SK-N-SH (cell line): Measurements from ENCODE around the gene ATF6. TPM values are rescaled to one million over a fixed set of nuclear protein-coding genes. Genes with fewer than 3 reads are reported as not detected.

ENCODE experiments used
- CTCF ChIA-PET: fragments of 300-600, 350-600 bp; formaldehyde crosslinking; extraction: SDS; loops from one replicate; lab custom pipeline; 2021; lab: Yijun Ruan, JAX
- POLR2A ChIA-PET: fragments of 350-600 bp; sonication (Branson Sonifier 250); formaldehyde crosslinking; extraction: SDS; loops from one replicate; lab custom pipeline; 2020; ENCODE audit warnings: antibody characterized with exemption, inconsistent platforms; lab: Yijun Ruan, JAX
- DNase-seq: peaks from one replicate; pipeline ENCODE4 v3.0.0; 2012
- H2AFZ ChIP-seq: fragments of 200-600 bp; sonication (generic); 2 replicates; pipeline ENCODE4 v1.8.1; 2016; ENCODE audit warnings: antibody characterized with exemption, mild to moderate bottlenecking, low read depth
- H3F3A ChIP-seq: fragments of 200-600 bp; sonication (generic); replicated peaks from 2 replicates; pipeline ENCODE3; 2016; ENCODE audit warnings: antibody characterized with exemption, mild to moderate bottlenecking; ENCODE audit not compliant: insufficient read depth
- H3K27ac ChIP-seq, 2 experiments: fragments of 200-500 bp in 1 of 2; fragments of 200-600 bp in 1 of 2; sonication (Bioruptor generic) in 1 of 2; sonication (generic), shearing (Covaris generic) in 1 of 2; 2 replicates each; pipeline versions ENCODE4 v1.5.1 to v1.6.1; 2014 to 2016; ENCODE audit warnings: low read depth in 2 of 2, inconsistent platforms in 1 of 2, low read length in 1 of 2, mild to moderate bottlenecking in 1 of 2, mixed read lengths in 1 of 2
- H3K27me3 ChIP-seq: fragments of 200-600 bp; sonication (generic), shearing (Covaris generic); 2 replicates; pipeline ENCODE4 v1.6.1; 2016; ENCODE audit warnings: mixed run types; ENCODE audit not compliant: insufficient read depth
- H3K36me3 ChIP-seq, 2 experiments: fragments of 200-500 bp in 1 of 2; fragments of 200-600 bp in 1 of 2; sonication (Bioruptor generic) in 1 of 2; sonication (generic) in 1 of 2; replicated peaks in 1 of 2; 2 replicates each; pipeline versions ENCODE3 to v1.5.1; 2014 to 2016; ENCODE audit warnings: low read length in 1 of 2, mild to moderate bottlenecking in 1 of 2; ENCODE audit not compliant: insufficient read depth in 2 of 2, control insufficient read depth in 1 of 2
- H3K4me1 ChIP-seq, 2 experiments: fragments of 200-500 bp in 1 of 2; fragments of 200-600 bp in 1 of 2; sonication (Bioruptor generic) in 1 of 2; sonication (generic), shearing (Covaris generic) in 1 of 2; 2 replicates each; pipeline versions ENCODE4 v1.5.1 to v1.6.1; 2014 to 2016; ENCODE audit warnings: low read depth in 1 of 2, low read length in 1 of 2, mixed run types in 1 of 2; ENCODE audit not compliant: insufficient read depth in 2 of 2, control insufficient read depth in 1 of 2
- H3K4me2 ChIP-seq: fragments of 200-600 bp; sonication (generic), shearing (Covaris generic); 2 replicates; pipeline ENCODE4 v1.6.1; 2017; ENCODE audit warnings: mixed run types
- H3K4me3 ChIP-seq, 2 experiments: fragments of 200-500 bp in 1 of 2; fragments of 200-600 bp in 1 of 2; sonication (Bioruptor generic) in 1 of 2; sonication (generic), shearing (Covaris generic) in 1 of 2; 2 replicates each; pipeline versions ENCODE4 v1.5.1 to v1.8.1; 2014 to 2016; ENCODE audit warnings: low read depth in 2 of 2, inconsistent platforms in 1 of 2, low read length in 1 of 2, mild to moderate bottlenecking in 1 of 2, mixed read lengths in 1 of 2, moderate library complexity in 1 of 2
- H3K79me2 ChIP-seq: fragments of 200-600 bp; sonication (generic); 2 replicates; pipeline ENCODE4 v1.8.1; 2017; ENCODE audit warnings: mild to moderate bottlenecking; ENCODE audit not compliant: insufficient read depth
- H3K9ac ChIP-seq: fragments of 200-600 bp; sonication (generic); 2 replicates; pipeline ENCODE4 v1.6.1; 2017; ENCODE audit warnings: mixed run types
- H3K9me2 ChIP-seq: fragments of 200-600 bp; sonication (generic); 2 replicates; pipeline ENCODE4 v1.6.1; 2017; ENCODE audit warnings: mixed run types
- H3K9me3 ChIP-seq: fragments of 200-600 bp; sonication (generic); 2 replicates; pipeline ENCODE4 v1.6.1; 2017; ENCODE audit warnings: mixed run types, mild to moderate bottlenecking, moderate library complexity
- H4K20me1 ChIP-seq: fragments of 200-600 bp; sonication (generic); 2 replicates; pipeline ENCODE4 v1.6.1; 2017; ENCODE audit warnings: mild to moderate bottlenecking, mixed run types; ENCODE audit not compliant: insufficient read depth
- CHD2 ChIP-seq: fragments of 150-350 bp; IDR thresholded peaks from 2 replicates; pipeline ENCODE4 v1.6.1; 2018; ENCODE audit warnings: low read length; ENCODE audit not compliant: partially characterized antibody
- FOSL2 ChIP-seq: IDR thresholded peaks from 2 replicates; pipeline ENCODE4 v1.4.0; 2012; ENCODE audit warnings: low read depth, mild to moderate bottlenecking, moderate library complexity, borderline replicate concordance
- FOXM1 ChIP-seq: IDR thresholded peaks from 2 replicates; pipeline ENCODE4 v1.4.0; 2012; ENCODE audit warnings: low read depth, mild to moderate bottlenecking
- GABPA ChIP-seq: IDR thresholded peaks from 2 replicates; pipeline ENCODE4 v1.4.0; 2012; ENCODE audit warnings: low read depth, mild to moderate bottlenecking
- GATA2 ChIP-seq: sonication (generic); formaldehyde crosslinking; IDR thresholded peaks from 2 replicates; pipeline ENCODE4 v1.5.0; 2020; ENCODE audit warnings: mild to moderate bottlenecking, missing genetic modification reagents
- MEF2A ChIP-seq: IDR thresholded peaks from 2 replicates; pipeline ENCODE4 v1.4.0; 2012; ENCODE audit warnings: low read depth, borderline replicate concordance
- NFIC ChIP-seq: IDR thresholded peaks from 2 replicates; pipeline ENCODE4 v1.4.0; 2012; ENCODE audit warnings: borderline replicate concordance
- NRF1 ChIP-seq: IDR thresholded peaks from 2 replicates; pipeline ENCODE4 v1.6.1; 2012; ENCODE audit warnings: low read depth, mild to moderate bottlenecking, low read length
- POLR2AphosphoS5 ChIP-seq: IDR thresholded peaks from 2 replicates; pipeline ENCODE4 v1.6.1; 2012; ENCODE audit warnings: low read depth, low read length
- RAD21 ChIP-seq: IDR thresholded peaks from 2 replicates; pipeline ENCODE4 v1.6.1; 2012; ENCODE audit warnings: mild to moderate bottlenecking, low read length
- RXRA ChIP-seq: IDR thresholded peaks from 2 replicates; pipeline ENCODE4 v1.4.0; 2012; ENCODE audit warnings: low read depth, mild to moderate bottlenecking, borderline replicate concordance
- SIN3A ChIP-seq: IDR thresholded peaks from 2 replicates; pipeline ENCODE4 v1.6.1; 2012; ENCODE audit warnings: low read depth, mild to moderate bottlenecking, low read length, moderate library complexity, borderline replicate concordance
- SMC3 ChIP-seq: IDR thresholded peaks from 2 replicates; pipeline ENCODE4 v1.6.1; 2012; ENCODE audit warnings: low read depth, low read length, improper control_type of control experiment
- TAF1 ChIP-seq: IDR thresholded peaks from 2 replicates; pipeline ENCODE4 v1.6.1; 2012; ENCODE audit warnings: low read depth, mild to moderate bottlenecking, low read length, moderate library complexity, borderline replicate concordance
- TCF12 ChIP-seq: IDR thresholded peaks from 2 replicates; pipeline ENCODE4 v1.4.0; 2012
- TEAD4 ChIP-seq: IDR thresholded peaks from 2 replicates; pipeline ENCODE4 v1.4.0; 2012; ENCODE audit warnings: mild to moderate bottlenecking, borderline replicate concordance; ENCODE audit not compliant: insufficient read depth
- YY1 ChIP-seq: IDR thresholded peaks from 2 replicates; pipeline ENCODE4 v1.4.0; 2012; ENCODE audit warnings: low read depth, mild to moderate bottlenecking
- WGBS: methylation state at CpG from one replicate; pipeline ENCODE4 v1.1.6; 2017; ENCODE audit warnings: low lambda C conversion rate; 5-methylcytosine and 5-hydroxymethylcytosine counted together
- polyA plus RNA-seq, 3 experiments: library from polyadenylated mRNA; depleted of rRNA; stranded (reverse); fragments of >200 nt; gene quantifications; 2 replicates each; pipeline ENCODE4 v1.2.3, GENCODE V29; 2012
- TF ChIP-seq, protein P1 (sequence below): IDR thresholded peaks from 2 replicates; pipeline ENCODE4; 2012
- TF ChIP-seq, protein P2 (sequence below): IDR thresholded peaks from 2 replicates; pipeline ENCODE4 v1.4.0; 2012; ENCODE audit warnings: low read depth, borderline replicate concordance
- TF ChIP-seq, protein P3 (sequence below): IDR thresholded peaks from 2 replicates; pipeline ENCODE4 v1.4.0; 2012; ENCODE audit warnings: low read depth
- TF ChIP-seq, protein P4 (sequence below): IDR thresholded peaks from 2 replicates; pipeline ENCODE4 v1.4.0; 2012; ENCODE audit warnings: low read depth, borderline replicate concordance

ATF6 gene
- polyA plus RNA-seq, 1 of the 3 experiments (the other 2 are of a cell fraction) = 8.8 TPM

DNA sequence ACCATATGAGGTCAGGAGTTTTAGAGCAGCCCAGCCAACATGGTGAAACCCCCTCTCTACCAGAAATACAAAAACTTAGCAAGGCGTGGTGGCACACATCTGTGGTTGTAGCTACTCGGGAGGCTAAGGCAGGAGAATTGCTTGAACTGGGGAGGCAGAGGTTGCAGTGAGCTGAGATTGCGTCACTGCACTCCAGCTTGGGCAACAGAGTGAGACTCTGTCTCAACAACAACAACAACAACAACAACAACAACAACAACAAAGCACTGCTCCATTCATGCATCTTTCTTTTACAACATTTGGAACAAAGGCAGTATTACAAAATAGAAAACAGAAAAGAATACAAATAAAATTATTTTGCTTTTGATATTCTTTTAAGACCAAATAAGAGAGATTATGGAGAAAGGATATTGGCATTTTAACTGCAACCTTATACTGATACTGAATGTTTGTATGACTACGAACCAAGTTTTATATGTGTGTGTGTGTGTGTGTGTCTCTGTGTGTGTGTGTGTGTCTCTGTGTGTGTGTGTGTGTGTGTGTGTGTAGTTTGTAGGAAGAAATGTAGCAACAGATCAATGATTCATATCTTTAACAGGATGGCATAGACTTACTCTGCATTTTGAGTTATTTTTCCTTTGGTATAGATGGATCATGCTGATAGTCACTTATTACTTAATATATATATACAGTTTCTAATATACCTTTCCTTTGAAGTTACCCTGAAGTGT, 24.6 kb downstream of the ATF6 start:
- Histone ChIP-seq H3K9ac (no peak overlapping the region), H3K27me3 (no peaks in the 10 kb centered on the region), H3K9me2 (no peaks in the 10 kb centered on the region), H3K27ac (no peak overlapping the region), H2AFZ (no peak overlapping the region), H3K36me3 (peaks cover 54 to 66% of the 10 kb centered on the region in 2 experiments), H4K20me1 (no peaks in the 10 kb centered on the region), H3K4me1 (peaks cover 0 to 4% of the 10 kb centered on the region in 2 experiments; a peak in 2 of 4 replicates), H3F3A (peaks cover 7% of the 10 kb centered on the region), H3K79me2 (no peaks in the 10 kb centered on the region), H3K4me3 (no peak overlapping the region), H3K9me3 (no peaks in the 10 kb centered on the region), H3K4me2 (no peak overlapping the region)
- TF ChIP-seq, protein P1, sequence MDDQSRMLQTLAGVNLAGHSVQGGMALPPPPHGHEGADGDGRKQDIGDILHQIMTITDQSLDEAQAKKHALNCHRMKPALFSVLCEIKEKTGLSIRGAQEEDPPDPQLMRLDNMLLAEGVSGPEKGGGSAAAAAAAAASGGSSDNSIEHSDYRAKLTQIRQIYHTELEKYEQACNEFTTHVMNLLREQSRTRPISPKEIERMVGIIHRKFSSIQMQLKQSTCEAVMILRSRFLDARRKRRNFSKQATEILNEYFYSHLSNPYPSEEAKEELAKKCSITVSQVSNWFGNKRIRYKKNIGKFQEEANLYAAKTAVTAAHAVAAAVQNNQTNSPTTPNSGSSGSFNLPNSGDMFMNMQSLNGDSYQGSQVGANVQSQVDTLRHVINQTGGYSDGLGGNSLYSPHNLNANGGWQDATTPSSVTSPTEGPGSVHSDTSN = no peak
- TF ChIP-seq, protein P2, sequence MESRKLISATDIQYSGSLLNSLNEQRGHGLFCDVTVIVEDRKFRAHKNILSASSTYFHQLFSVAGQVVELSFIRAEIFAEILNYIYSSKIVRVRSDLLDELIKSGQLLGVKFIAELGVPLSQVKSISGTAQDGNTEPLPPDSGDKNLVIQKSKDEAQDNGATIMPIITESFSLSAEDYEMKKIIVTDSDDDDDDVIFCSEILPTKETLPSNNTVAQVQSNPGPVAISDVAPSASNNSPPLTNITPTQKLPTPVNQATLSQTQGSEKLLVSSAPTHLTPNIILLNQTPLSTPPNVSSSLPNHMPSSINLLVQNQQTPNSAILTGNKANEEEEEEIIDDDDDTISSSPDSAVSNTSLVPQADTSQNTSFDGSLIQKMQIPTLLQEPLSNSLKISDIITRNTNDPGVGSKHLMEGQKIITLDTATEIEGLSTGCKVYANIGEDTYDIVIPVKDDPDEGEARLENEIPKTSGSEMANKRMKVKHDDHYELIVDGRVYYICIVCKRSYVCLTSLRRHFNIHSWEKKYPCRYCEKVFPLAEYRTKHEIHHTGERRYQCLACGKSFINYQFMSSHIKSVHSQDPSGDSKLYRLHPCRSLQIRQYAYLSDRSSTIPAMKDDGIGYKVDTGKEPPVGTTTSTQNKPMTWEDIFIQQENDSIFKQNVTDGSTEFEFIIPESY = no peak
- TF ChIP-seq TEAD4 (no peak), POLR2AphosphoS5 (no peak), NFIC (no peak), GATA2 (CRISPR knock-in tag) (no peak), NRF1 (no peak), SMC3 (no peak), FOXM1 (no peak), FOSL2 (no peak), TCF12 (no peak)
- TF ChIP-seq, protein P3, sequence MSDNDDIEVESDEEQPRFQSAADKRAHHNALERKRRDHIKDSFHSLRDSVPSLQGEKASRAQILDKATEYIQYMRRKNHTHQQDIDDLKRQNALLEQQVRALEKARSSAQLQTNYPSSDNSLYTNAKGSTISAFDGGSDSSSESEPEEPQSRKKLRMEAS = no peak
- ChIA-PET CTCF (interaction anchor here (8.5 kb wide), 1 partner anchor 240 kb away, joined by 263 read pairs; the partner anchor contains the start of gene OLFML2B), POLR2A (no interaction called here)
- DNase-seq = no peak
- 96% methylated on average over 4 of the region's 4 CpGs for WGBS

DNA sequence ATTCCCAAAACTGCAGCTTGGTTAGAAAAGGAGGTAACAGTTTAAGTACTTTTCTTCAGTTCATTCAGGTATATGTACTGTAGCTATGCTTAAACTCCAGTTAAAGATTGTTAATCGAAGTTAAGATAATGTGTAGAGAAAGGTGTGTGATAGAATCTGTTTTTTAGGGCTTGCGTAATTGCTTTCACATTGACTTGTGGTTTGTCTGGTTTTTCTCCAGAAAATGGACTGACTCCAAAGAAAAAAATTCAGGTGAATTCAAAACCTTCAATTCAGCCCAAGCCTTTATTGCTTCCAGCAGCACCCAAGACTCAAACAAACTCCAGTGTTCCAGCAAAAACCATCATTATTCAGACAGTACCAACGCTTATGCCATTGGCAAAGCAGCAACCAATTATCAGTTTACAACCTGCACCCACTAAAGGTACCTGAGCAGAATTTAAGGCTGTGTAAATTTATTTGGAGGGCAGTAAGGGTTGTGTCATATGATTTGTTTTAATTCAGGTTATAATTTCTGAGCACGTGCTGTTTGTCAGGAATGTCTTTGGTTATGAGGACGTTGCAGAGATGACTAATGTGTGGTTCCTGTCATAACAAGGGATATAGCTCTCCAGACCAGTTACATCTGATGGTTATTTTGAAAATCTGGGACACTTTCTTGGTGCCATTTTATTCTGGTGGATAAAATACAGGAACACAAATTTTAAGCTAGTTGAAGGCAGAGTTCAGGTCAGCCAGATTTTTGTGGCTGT, 26.0 kb downstream of the ATF6 start:
- no peaks in the 10 kb centered on the region for H4K20me1 ChIP-seq
- H3K36me3 ChIP-seq = peaks cover 47 to 69% of the 10 kb centered on the region in 2 experiments
- CTCF ChIA-PET = interaction anchor here (0.6 to 8.5 kb wide), 44 partner anchors 8 to 607 kb away, joined by 3 to 263 read pairs (median 4); partner anchors contain the start of genes NOS1AP and OLFML2B
- no peak overlapping the region for H3K4me2 ChIP-seq
- H3K27me3 ChIP-seq = no peaks in the 10 kb centered on the region
- no peaks in the 10 kb centered on the region for H3K79me2 ChIP-seq
- H2AFZ ChIP-seq = no peak overlapping the region
- WGBS = 66% methylated on average over 5 of the region's 5 CpGs
- H3K9me2 ChIP-seq = no peaks in the 10 kb centered on the region
- H3K4me1 ChIP-seq = peaks cover 0 to 4% of the 10 kb centered on the region in 2 experiments; a peak in 2 of 4 replicates
- no peak for DNase-seq
- no peak overlapping the region for H3K4me3 ChIP-seq
- peak overlapping the region; percentile 3 to 31; a peak in 1 of 4 replicates for H3K27ac ChIP-seq
- no peaks in the 10 kb centered on the region for H3K9me3 ChIP-seq
- POLR2A ChIA-PET = interaction anchor here (0.6 to 1.6 kb wide), 2 partner anchors 245 to 246 kb away, joined by 3 to 4 read pairs; no protein-coding TSS in a partner anchor
- H3K9ac ChIP-seq = no peak overlapping the region
- H3F3A ChIP-seq = peaks cover 3% of the 10 kb centered on the region
- no peak for TF ChIP-seq TAF1
- TF ChIP-seq SIN3A = no peak
- TF ChIP-seq, protein P1 = 0 out of 2 replicates have a peak, but pooled peaks have one; percentile 18
- TF ChIP-seq CHD2 = no peak
- TF ChIP-seq YY1 = no peak
- peak; percentile 36; the same call in 1 of the 2 replicates for TF ChIP-seq POLR2AphosphoS5
- TF ChIP-seq RXRA = no peak
- no peak for TF ChIP-seq MEF2A
- TF ChIP-seq GABPA = no peak
- no peak for TF ChIP-seq RAD21
- TF ChIP-seq GATA2 (CRISPR knock-in tag) = no peak
- TF ChIP-seq, protein P4, sequence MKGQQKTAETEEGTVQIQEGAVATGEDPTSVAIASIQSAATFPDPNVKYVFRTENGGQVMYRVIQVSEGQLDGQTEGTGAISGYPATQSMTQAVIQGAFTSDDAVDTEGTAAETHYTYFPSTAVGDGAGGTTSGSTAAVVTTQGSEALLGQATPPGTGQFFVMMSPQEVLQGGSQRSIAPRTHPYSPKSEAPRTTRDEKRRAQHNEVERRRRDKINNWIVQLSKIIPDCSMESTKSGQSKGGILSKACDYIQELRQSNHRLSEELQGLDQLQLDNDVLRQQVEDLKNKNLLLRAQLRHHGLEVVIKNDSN = no peak
